ENCODE results near the gene FAM118A.
"Not testable (repeated sequence)": the region's sequence is repeated elsewhere in the genome, so short reads cannot be mapped to it uniquely, and the experiment has no call there.

The FAM118A gene

GRCh38 chr22:45351956-45352355 lies 42.2 kb downstream of the FAM118A start:
- no peak for TF ChIP-seq CTCF (IDR thresholded peaks at IDR 0.05; ENCODE audit: borderline replicate concordance, insufficient read depth, low read depth, low read length)
- no peak overlapping the region for H3K4me3 ChIP-seq (ENCODE audit: low read depth, low read length)

- not testable (repeated sequence) for H3K4me3 ChIP-seq (ENCODE audit: low read depth, low read length)
These were observed 43.0 kb downstream of the FAM118A start for GRCh38 chr22:45352757-45353156.

GRCh38 chr22:45353786-45354185 lies 44.1 kb downstream of the FAM118A start:
- no peak overlapping the region for H3K4me3 ChIP-seq (ENCODE audit: low read depth, low read length)
- no peak for TF ChIP-seq CTCF (IDR thresholded peaks at IDR 0.05; ENCODE audit: borderline replicate concordance, insufficient read depth, low read depth, low read length)

GRCh38 chr22:45357490-45357889 lies 47.8 kb downstream of the FAM118A start:
- H3K4me3 ChIP-seq (ENCODE audit: low read depth, low read length) = no peak overlapping the region
- no peak for TF ChIP-seq CTCF (IDR thresholded peaks at IDR 0.05; ENCODE audit: borderline replicate concordance, insufficient read depth, low read depth, low read length)

GRCh38 chr22:45358127-45358526 lies 48.4 kb downstream of the FAM118A start:
- TF ChIP-seq CTCF (IDR thresholded peaks at IDR 0.05; ENCODE audit: borderline replicate concordance, insufficient read depth, low read depth, low read length) = no peak
- no peak overlapping the region for H3K4me3 ChIP-seq (ENCODE audit: low read depth, low read length)

- H3K4me3 ChIP-seq (ENCODE audit: low read depth, low read length) = no peak overlapping the region
- TF ChIP-seq CTCF (IDR thresholded peaks at IDR 0.05; ENCODE audit: borderline replicate concordance, insufficient read depth, low read depth, low read length) = no peak
These were observed 49.9 kb downstream of the FAM118A start for GRCh38 chr22:45359627-45360026.

GRCh38 chr22:45366713-45367112 lies 57.0 kb downstream of the FAM118A start:
- H3K4me3 ChIP-seq (ENCODE audit: low read depth, low read length) = no peak overlapping the region
- no peak for TF ChIP-seq CTCF (IDR thresholded peaks at IDR 0.05; ENCODE audit: borderline replicate concordance, insufficient read depth, low read depth, low read length)

- H3K4me3 ChIP-seq (ENCODE audit: low read depth, low read length) = not testable (repeated sequence)
These were observed 63.9 kb downstream of the FAM118A start for GRCh38 chr22:45373592-45373991.
